MM.1S (cell line): ENCODE results near the gene CCDC148.

Source experiments
- EZH2 ChIP-seq: fragments of 300-600 bp; sonication (generic); optimal IDR thresholded peaks from 2 replicates; pipeline ENCODE3; 2017; ENCODE audit warnings: low read depth, mild to moderate bottlenecking, antibody characterized with exemption, low read length, mixed read lengths
- EZH2phosphoT487 ChIP-seq: fragments of 300-600 bp; sonication (generic); IDR thresholded peaks from 2 replicates; pipeline ENCODE4 v1.6.1; 2018; ENCODE audit warnings: antibody characterized with exemption, low read length
- TF ChIP-seq, protein P1 (sequence below): fragments of 300-600 bp; sonication (generic); IDR thresholded peaks from 2 replicates; pipeline ENCODE4 v1.5.1; 2016; ENCODE audit warnings: antibody characterized with exemption, low read length, mixed read lengths

DNA sequence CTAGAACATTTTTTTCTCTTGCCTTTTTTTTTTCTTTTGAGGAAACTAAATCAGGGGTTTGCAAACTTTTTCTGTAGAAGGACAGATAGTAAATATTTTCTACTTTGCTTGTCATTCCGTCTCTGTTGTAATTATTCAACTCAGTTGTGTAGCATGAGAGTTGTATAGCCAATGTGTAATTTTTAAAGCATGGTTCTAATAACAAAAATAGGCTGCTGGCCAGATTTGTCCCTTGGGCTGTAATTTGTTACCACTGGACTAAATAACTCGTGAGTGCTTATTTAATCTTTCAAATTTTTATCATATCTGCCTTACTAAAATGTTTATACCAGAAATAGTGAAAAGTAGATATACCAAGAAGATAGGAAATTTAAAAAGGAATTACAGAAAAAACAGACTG, 43.0 kb downstream of the CCDC148 start:
- TF ChIP-seq, protein P1, sequence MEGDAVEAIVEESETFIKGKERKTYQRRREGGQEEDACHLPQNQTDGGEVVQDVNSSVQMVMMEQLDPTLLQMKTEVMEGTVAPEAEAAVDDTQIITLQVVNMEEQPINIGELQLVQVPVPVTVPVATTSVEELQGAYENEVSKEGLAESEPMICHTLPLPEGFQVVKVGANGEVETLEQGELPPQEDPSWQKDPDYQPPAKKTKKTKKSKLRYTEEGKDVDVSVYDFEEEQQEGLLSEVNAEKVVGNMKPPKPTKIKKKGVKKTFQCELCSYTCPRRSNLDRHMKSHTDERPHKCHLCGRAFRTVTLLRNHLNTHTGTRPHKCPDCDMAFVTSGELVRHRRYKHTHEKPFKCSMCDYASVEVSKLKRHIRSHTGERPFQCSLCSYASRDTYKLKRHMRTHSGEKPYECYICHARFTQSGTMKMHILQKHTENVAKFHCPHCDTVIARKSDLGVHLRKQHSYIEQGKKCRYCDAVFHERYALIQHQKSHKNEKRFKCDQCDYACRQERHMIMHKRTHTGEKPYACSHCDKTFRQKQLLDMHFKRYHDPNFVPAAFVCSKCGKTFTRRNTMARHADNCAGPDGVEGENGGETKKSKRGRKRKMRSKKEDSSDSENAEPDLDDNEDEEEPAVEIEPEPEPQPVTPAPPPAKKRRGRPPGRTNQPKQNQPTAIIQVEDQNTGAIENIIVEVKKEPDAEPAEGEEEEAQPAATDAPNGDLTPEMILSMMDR, result no peak
- TF ChIP-seq EZH2phosphoT487 (no peak), EZH2 (no peak)
